ENCODE measurements around the gene RGMB. TPM values are rescaled to one million over a fixed set of nuclear protein-coding genes. Genes with fewer than 3 reads are reported as not detected.
A peak's percentile ranks its signal among the peaks of the same experiment; 100 is the strongest.

The RGMB gene
- total RNA-seq, 1 donor from 2014 or later, result 116 TPM

GRCh38 chr5:98757978-98758377, 15.5 kb upstream of the RGMB start:
- TF ChIP-seq, protein P1, sequence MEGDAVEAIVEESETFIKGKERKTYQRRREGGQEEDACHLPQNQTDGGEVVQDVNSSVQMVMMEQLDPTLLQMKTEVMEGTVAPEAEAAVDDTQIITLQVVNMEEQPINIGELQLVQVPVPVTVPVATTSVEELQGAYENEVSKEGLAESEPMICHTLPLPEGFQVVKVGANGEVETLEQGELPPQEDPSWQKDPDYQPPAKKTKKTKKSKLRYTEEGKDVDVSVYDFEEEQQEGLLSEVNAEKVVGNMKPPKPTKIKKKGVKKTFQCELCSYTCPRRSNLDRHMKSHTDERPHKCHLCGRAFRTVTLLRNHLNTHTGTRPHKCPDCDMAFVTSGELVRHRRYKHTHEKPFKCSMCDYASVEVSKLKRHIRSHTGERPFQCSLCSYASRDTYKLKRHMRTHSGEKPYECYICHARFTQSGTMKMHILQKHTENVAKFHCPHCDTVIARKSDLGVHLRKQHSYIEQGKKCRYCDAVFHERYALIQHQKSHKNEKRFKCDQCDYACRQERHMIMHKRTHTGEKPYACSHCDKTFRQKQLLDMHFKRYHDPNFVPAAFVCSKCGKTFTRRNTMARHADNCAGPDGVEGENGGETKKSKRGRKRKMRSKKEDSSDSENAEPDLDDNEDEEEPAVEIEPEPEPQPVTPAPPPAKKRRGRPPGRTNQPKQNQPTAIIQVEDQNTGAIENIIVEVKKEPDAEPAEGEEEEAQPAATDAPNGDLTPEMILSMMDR (IDR thresholded peaks at IDR 0.05), result no peak
- Mint-ChIP-seq H3K27ac (ENCODE audit: unreplicated experiment) (no peak overlapping the region), H3K4me1 (ENCODE audit: unreplicated experiment) (peaks cover 28% of the 10 kb centered on the region), H3K4me3 (ENCODE audit: unreplicated experiment) (no peak overlapping the region), H3K27me3 (ENCODE audit: unreplicated experiment) (no peaks in the 10 kb centered on the region), H3K9me3 (ENCODE audit: unreplicated experiment) (peaks cover 20% of the 10 kb centered on the region), H3K36me3 (ENCODE audit: unreplicated experiment) (peaks cover 7% of the 10 kb centered on the region)
- no peak for DNase-seq (ENCODE audit: extremely low spot score, unreplicated experiment)

GRCh38 chr5:98763001-98763630, 10.3 kb upstream of the RGMB start:
- peak overlapping the region; percentile 33 for H3K4me3 Mint-ChIP-seq (ENCODE audit: unreplicated experiment)
- peaks cover 14% of the 10 kb centered on the region for H3K9me3 Mint-ChIP-seq (ENCODE audit: unreplicated experiment)
- no peaks in the 10 kb centered on the region for H3K27me3 Mint-ChIP-seq (ENCODE audit: unreplicated experiment)
- peaks cover 40% of the 10 kb centered on the region for H3K4me1 Mint-ChIP-seq (ENCODE audit: unreplicated experiment)
- H3K27ac Mint-ChIP-seq (ENCODE audit: unreplicated experiment), result peak overlapping the region; percentile 81
- TF ChIP-seq, protein P1 (IDR thresholded peaks at IDR 0.05), result no peak
- H3K36me3 Mint-ChIP-seq (ENCODE audit: unreplicated experiment), result peaks cover 7% of the 10 kb centered on the region
- DNase-seq (ENCODE audit: extremely low spot score, unreplicated experiment), result no peak

- Mint-ChIP-seq H3K27ac (ENCODE audit: unreplicated experiment) (no peak overlapping the region), H3K4me3 (ENCODE audit: unreplicated experiment) (no peak overlapping the region), H3K27me3 (ENCODE audit: unreplicated experiment) (no peaks in the 10 kb centered on the region), H3K4me1 (ENCODE audit: unreplicated experiment) (peaks cover 46% of the 10 kb centered on the region), H3K9me3 (ENCODE audit: unreplicated experiment) (peaks cover 11% of the 10 kb centered on the region), H3K36me3 (ENCODE audit: unreplicated experiment) (peaks cover 7% of the 10 kb centered on the region)
- no peak for DNase-seq (ENCODE audit: extremely low spot score, unreplicated experiment)
- TF ChIP-seq, protein P1 (IDR thresholded peaks at IDR 0.05), result no peak
Observed at GRCh38 chr5:98765815-98766214, 7.6 kb upstream of the RGMB start.

DNA sequence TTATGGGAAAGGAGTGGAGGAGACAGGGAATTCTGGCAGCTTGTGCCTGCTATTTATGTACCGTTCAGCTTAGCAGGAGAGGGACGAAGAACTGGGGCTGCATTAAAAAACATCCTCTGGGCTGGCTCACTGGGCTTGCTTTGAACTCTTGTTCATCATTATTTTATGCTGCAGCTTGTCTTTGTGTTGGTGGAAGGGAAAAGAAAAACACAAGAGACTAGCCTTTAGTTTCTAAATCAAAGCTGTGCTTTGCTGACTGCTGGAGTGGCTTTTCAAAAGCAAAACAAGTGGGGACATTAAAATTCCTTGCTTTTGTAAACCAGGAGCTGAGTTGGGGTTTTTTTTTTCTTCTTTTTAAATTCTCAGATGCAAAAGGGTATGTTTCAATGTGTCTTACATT, 5.9 kb upstream of the RGMB start:
- Mint-ChIP-seq H3K4me1 (ENCODE audit: unreplicated experiment) (peaks cover 52% of the 10 kb centered on the region), H3K36me3 (ENCODE audit: unreplicated experiment) (peaks cover 3% of the 10 kb centered on the region)

More for the DNA sequence above, 5.9 kb upstream of the RGMB start:
- Mint-ChIP-seq H3K9me3 (ENCODE audit: unreplicated experiment) (no peaks in the 10 kb centered on the region), H3K27me3 (ENCODE audit: unreplicated experiment) (no peaks in the 10 kb centered on the region), H3K27ac (ENCODE audit: unreplicated experiment) (peak overlapping the region; percentile 73), H3K4me3 (ENCODE audit: unreplicated experiment) (peak overlapping the region; percentile 99)
- TF ChIP-seq, protein P1 (IDR thresholded peaks at IDR 0.05), result no peak
- DNase-seq (ENCODE audit: extremely low spot score, unreplicated experiment), result no peak
